IPS-18a (cell line): ENCODE measurements around the gene RAB8A.
"Not testable (repeated sequence)": the region's sequence is repeated elsewhere in the genome, so short reads cannot be mapped to it uniquely, and the experiment has no call there.

Experiments
- H3K27ac ChIP-seq: one replicate; pipeline ENCODE4 v1.5.1; 2013; ENCODE audit warnings: low read length
- H3K27me3 ChIP-seq: one replicate; pipeline ENCODE4 v1.6.1; 2013; ENCODE audit warnings: mild to moderate bottlenecking, low read length; ENCODE audit not compliant: control insufficient read depth, insufficient read depth
- H3K36me3 ChIP-seq: one replicate; pipeline ENCODE4 v1.6.1; 2013; ENCODE audit warnings: low read depth, low read length; ENCODE audit not compliant: control insufficient read depth
- H3K4me1 ChIP-seq: one replicate; pipeline ENCODE4 v1.6.1; 2013; ENCODE audit warnings: low read depth, low read length; ENCODE audit not compliant: control insufficient read depth
- H3K4me3 ChIP-seq: one replicate; pipeline ENCODE4 v1.5.1; 2013; ENCODE audit warnings: low read length
- H3K9ac ChIP-seq: one replicate; pipeline ENCODE4 v1.6.1; 2013; ENCODE audit warnings: mild to moderate bottlenecking, low read length, moderate library complexity
- H3K9me3 ChIP-seq: one replicate; pipeline ENCODE4 v1.6.1; 2013; ENCODE audit warnings: low read depth, low read length; ENCODE audit not compliant: control insufficient read depth

RAB8A gene

DNA sequence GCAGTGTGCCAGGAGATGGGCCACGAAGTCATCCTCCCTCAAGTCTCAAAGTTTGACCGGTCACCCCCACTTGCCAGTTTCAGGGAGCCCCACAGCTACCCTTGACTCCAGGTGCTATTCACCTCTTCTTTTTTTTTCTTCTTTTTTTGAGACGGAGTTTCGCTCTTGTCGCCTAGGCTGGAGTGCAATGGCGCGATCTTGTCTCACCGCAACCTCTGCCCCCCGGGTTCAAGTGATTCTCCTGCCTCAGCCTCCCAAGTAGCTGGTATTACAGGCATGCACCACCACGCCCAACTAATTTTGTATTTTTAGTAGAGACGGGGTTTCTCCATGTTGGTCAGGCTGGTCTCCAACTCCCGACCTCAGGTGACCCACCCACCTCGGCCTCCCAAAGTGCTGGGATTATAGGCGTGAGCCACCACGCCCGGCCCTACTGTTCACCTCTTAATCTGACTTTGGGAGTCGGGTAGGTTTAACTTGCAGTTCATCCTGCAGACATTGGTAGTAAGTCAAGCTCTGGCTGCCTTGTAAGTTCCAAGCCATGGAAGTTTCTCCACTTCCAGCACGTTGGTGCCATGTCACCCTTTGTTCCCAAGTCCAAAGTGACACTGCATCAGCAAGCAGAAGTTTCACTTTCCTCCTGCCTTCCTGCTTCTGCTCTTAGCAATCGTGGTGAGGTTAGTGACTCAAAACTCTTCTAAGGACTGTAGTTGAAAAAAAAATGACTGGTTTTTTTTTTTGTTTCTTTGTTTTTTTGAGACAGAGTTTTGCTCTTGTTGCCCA, 7.6 kb downstream of the RAB8A start:
- not testable (repeated sequence) for H3K4me3 ChIP-seq, H3K27me3 ChIP-seq, H3K9ac ChIP-seq, H3K9me3 ChIP-seq, H3K27ac ChIP-seq, H3K4me1 ChIP-seq
- peaks cover 40% of the 10 kb centered on the region for H3K36me3 ChIP-seq

DNA sequence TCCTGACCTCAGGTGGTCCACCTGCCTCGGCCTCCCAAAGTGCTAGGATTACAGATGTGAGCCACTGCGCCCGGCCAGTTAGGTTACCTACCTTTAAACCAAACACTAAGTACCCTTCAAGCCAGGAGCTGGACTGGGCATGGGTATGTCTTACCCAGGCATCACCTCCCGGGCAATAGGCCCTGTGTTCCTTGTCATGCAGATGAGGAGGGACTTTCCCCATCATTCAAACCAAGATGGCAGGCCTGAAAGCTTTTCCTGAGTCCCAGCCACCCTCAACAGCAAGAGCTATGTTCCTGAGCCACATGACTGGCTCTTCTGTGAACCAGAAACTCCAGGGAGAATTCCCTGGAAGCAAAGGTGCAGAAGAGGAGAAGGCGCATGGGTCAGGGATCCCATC, 9.5 kb downstream of the RAB8A start:
- Histone ChIP-seq H3K9ac (no peak overlapping the region), H3K27me3 (no peaks in the 10 kb centered on the region), H3K36me3 (peaks cover 45% of the 10 kb centered on the region), H3K27ac (no peak overlapping the region), H3K4me3 (no peak overlapping the region), H3K4me1 (no peaks in the 10 kb centered on the region), H3K9me3 (no peaks in the 10 kb centered on the region)

GRCh38 chr19:16121967-16122366, 10.3 kb downstream of the RAB8A start:
- Histone ChIP-seq H3K36me3 (peaks cover 50% of the 10 kb centered on the region), H3K9ac (no peak overlapping the region), H3K27ac (no peak overlapping the region), H3K4me1 (no peaks in the 10 kb centered on the region), H3K27me3 (no peaks in the 10 kb centered on the region), H3K4me3 (no peak overlapping the region), H3K9me3 (no peaks in the 10 kb centered on the region)

DNA sequence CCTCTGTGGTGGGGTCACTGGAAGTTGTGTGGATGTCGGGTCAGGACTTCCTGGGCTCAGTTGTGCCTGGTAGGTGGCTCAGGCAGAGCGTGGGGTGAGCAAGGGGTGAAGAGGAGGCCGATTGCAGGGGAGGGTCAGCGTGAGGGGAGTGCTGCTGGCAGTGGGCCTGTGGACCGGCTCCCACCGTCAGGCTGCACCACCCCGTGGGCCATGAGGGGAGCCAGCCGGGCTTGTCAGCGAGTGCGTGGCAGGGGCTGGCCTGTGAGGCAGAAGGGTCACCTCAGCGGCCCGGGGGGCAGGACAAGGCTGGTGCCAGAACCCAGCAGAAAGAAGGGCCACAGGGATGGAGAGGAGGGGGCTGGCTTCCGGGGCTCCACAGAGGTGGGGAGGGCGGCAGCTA, 13.3 kb downstream of the RAB8A start:
- Histone ChIP-seq H3K27ac (no peak overlapping the region), H3K4me1 (no peaks in the 10 kb centered on the region), H3K9me3 (no peaks in the 10 kb centered on the region), H3K9ac (no peak overlapping the region), H3K27me3 (no peaks in the 10 kb centered on the region), H3K36me3 (peaks cover 63% of the 10 kb centered on the region), H3K4me3 (no peak overlapping the region)

- no peak overlapping the region for H3K27ac ChIP-seq
- H3K4me1 ChIP-seq: no peaks in the 10 kb centered on the region
- H3K9ac ChIP-seq: no peak overlapping the region
- H3K27me3 ChIP-seq: no peaks in the 10 kb centered on the region
- no peaks in the 10 kb centered on the region for H3K9me3 ChIP-seq
- H3K36me3 ChIP-seq: peaks cover 67% of the 10 kb centered on the region
- H3K4me3 ChIP-seq: no peak overlapping the region
Measured at GRCh38 chr19:16125737-16126495, 14.2 kb downstream of the RAB8A start.

- Histone ChIP-seq H3K27ac (no peak overlapping the region), H3K36me3 (peaks cover 60% of the 10 kb centered on the region), H3K9ac (no peak overlapping the region)
Measured at GRCh38 chr19:16127080-16127479, 15.4 kb downstream of the RAB8A start.

DNA sequence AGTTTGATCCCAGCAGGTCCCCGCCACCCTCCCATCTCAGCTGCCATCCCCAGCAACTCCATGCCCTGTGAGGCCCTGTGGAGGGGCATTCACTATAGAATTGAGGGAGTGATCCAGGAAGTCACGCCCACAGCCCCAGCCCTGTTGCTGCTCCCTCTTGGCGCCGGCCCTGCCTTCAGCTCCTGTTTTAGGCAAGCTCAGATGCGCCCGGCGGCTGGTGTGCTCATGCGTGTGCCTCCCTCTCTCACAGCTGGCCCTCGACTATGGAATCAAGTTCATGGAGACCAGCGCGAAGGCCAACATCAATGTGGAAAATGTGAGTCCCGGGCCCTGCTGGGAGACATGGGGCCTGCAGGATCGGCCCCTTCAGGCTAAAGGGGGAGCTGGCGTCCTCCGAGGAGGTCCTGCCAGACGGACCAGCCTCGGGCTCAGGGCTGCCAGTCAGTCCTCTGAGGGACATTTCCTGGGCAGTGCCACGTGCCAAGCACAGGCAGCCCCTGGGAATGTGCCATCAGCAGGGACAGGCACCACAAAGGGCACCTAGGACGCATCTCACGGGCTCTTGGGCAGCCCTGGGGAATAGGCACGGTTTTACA, 16.2 kb downstream of the RAB8A start:
- H3K27me3 ChIP-seq: no peaks in the 10 kb centered on the region
- no peaks in the 10 kb centered on the region for H3K9me3 ChIP-seq
- H3K27ac ChIP-seq: no peak overlapping the region
- H3K4me1 ChIP-seq: no peaks in the 10 kb centered on the region
- H3K9ac ChIP-seq: no peak overlapping the region
- no peak overlapping the region for H3K4me3 ChIP-seq
- peaks cover 62% of the 10 kb centered on the region for H3K36me3 ChIP-seq

More at GRCh38 chr19:16127080-16127479, 15.4 kb downstream of the RAB8A start:
- Histone ChIP-seq H3K27me3 (no peaks in the 10 kb centered on the region), H3K4me3 (no peak overlapping the region), H3K9me3 (no peaks in the 10 kb centered on the region), H3K4me1 (no peaks in the 10 kb centered on the region)

- Histone ChIP-seq H3K4me3 (no peak overlapping the region), H3K36me3 (peaks cover 62% of the 10 kb centered on the region), H3K27ac (no peak overlapping the region), H3K9ac (no peak overlapping the region), H3K27me3 (no peaks in the 10 kb centered on the region), H3K4me1 (no peaks in the 10 kb centered on the region), H3K9me3 (no peaks in the 10 kb centered on the region)
Measured at GRCh38 chr19:16131648-16132047, 20.0 kb downstream of the RAB8A start.

GRCh38 chr19:16133818-16134217, 22.1 kb downstream of the RAB8A start:
- no peak overlapping the region for H3K9ac ChIP-seq
- no peaks in the 10 kb centered on the region for H3K27me3 ChIP-seq
- no peaks in the 10 kb centered on the region for H3K9me3 ChIP-seq
- H3K4me3 ChIP-seq: no peak overlapping the region
- peaks cover 40% of the 10 kb centered on the region for H3K36me3 ChIP-seq
- H3K27ac ChIP-seq: no peak overlapping the region
- H3K4me1 ChIP-seq: no peaks in the 10 kb centered on the region

- H3K9me3 ChIP-seq: no peaks in the 10 kb centered on the region
- no peak overlapping the region for H3K27ac ChIP-seq
- no peak overlapping the region for H3K9ac ChIP-seq
- H3K4me1 ChIP-seq: no peaks in the 10 kb centered on the region
- H3K4me3 ChIP-seq: no peak overlapping the region
- peaks cover 34% of the 10 kb centered on the region for H3K36me3 ChIP-seq
- H3K27me3 ChIP-seq: no peaks in the 10 kb centered on the region
Measured at GRCh38 chr19:16134510-16134909, 22.8 kb downstream of the RAB8A start.

DNA sequence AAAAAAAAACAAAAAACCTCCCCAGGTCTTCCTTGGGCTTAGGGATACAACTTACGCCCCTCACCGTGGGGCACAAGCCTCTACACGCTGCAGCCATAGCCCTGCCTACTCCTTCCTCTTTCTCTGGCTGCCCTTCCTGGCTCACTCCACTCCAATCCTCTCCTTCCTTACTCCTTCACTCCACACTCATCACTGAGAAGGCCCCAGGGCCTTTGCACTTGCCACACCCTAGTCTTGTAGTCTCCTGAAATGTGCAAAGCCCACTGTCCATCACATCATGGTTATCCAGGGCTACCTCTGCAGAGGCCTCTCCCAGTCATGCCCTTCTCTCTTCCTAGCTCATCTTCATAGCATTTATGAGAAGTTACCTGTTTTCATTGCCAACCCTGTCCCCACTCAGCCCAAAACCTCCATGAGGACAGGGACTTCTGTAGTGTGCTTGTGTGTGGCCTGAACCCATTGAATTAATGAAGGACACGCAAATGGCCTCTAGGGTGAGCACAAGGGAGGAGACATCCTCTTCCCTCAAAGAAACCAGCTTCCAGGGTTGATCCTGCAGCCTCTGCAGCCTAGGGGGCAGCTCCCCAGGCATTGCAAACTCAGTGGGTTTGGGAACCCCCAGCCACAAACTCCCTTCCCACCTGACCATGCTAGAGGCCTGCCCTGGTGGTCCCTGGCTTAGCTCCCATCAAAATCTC, 23.9 kb downstream of the RAB8A start:
- Histone ChIP-seq H3K9me3 (no peaks in the 10 kb centered on the region), H3K27me3 (no peaks in the 10 kb centered on the region), H3K9ac (no peak overlapping the region), H3K4me3 (no peak overlapping the region), H3K27ac (no peak overlapping the region), H3K4me1 (no peaks in the 10 kb centered on the region), H3K36me3 (peaks cover 26% of the 10 kb centered on the region)
